ENCODE results near the gene SZRD1. TPM values are rescaled to one million over a fixed set of nuclear protein-coding genes. Genes with fewer than 3 reads are reported as not detected.

The SZRD1 gene
- total and polyA plus RNA-seq, 9 of the 15 experiments (the other 6 are each of a cell fraction or from before 2014, with no cell fraction given), result 3.9 to 149 (median 82.5) TPM

- peak; percentile 64 for TF ChIP-seq ZNF384 (IDR thresholded peaks at IDR 0.05; ENCODE audit: low read depth, low read length)
- TF ChIP-seq PHB2 (IDR thresholded peaks at IDR 0.05; ENCODE audit: low read depth), result 0 out of 2 replicates have a peak, but pooled peaks have one; percentile 25
- TF ChIP-seq NCOA4 (IDR thresholded peaks at IDR 0.05; ENCODE audit: partially characterized antibody), result no peak
- TF ChIP-seq NONO (IDR thresholded peaks at IDR 0.05; ENCODE audit: low read depth in 2 of 2, low read length in 1 of 2), result peak in 1 of 2 experiments; percentile 80; a peak in 1 of 4 replicates
- no peak for TF ChIP-seq HNRNPK (IDR thresholded peaks at IDR 0.05; ENCODE audit: low read depth, low read length, poor library complexity, severe bottlenecking)
- peak; percentile 95 for TF ChIP-seq GABPA (tag; conservative IDR thresholded peaks at IDR 0.05; ENCODE audit: low read depth)
- no peak for TF ChIP-seq KDM1A (IDR thresholded peaks at IDR 0.05)
- peak; percentile 72; the same call in 1 of the 2 replicates for TF ChIP-seq ZC3H4 (CRISPR knock-in tag; IDR thresholded peaks at IDR 0.05; ENCODE audit: borderline replicate concordance)
- peak; percentile 49 for TF ChIP-seq HNRNPLL (IDR thresholded peaks at IDR 0.05; ENCODE audit: low read depth, low read length, poor library complexity, severe bottlenecking)
- TF ChIP-seq CC2D1A (IDR thresholded peaks at IDR 0.05), result peak; percentile 84
- no peak for TF ChIP-seq IFI16 (CRISPR knock-in tag; IDR thresholded peaks at IDR 0.05)
- peak; percentile 27 for TF ChIP-seq MEIS2 (IDR thresholded peaks at IDR 0.05; ENCODE audit: partially characterized antibody)
- no peak for TF ChIP-seq CREBBP (IDR thresholded peaks at IDR 0.05; ENCODE audit: low read depth, low read length)
- 0 out of 2 replicates have a peak, but pooled peaks have one; percentile 39 for TF ChIP-seq MEF2D (tag; conservative IDR thresholded peaks at IDR 0.05; ENCODE audit: low read depth)
- peak; percentile 53 to 57 for TF ChIP-seq NRF1 (conservative IDR thresholded peaks at IDR 0.05 in 1 of 2, IDR thresholded peaks at IDR 0.05 in 1 of 2)
- TF ChIP-seq NR2C1 (IDR thresholded peaks at IDR 0.05), result peak; percentile 69; the same call in 1 of the 2 replicates
- TF ChIP-seq NR2C1 (tag; IDR thresholded peaks at IDR 0.05), result peak; percentile 65
- peak; percentile 88 for TF ChIP-seq USF1 (CRISPR knock-in tag; IDR thresholded peaks at IDR 0.05)
- peak; percentile 82 for TF ChIP-seq TAF7 (tag; IDR thresholded peaks at IDR 0.05)
- TF ChIP-seq ILF3 (IDR thresholded peaks at IDR 0.05; ENCODE audit: borderline replicate concordance), result no peak; the same call in 1 of the 2 replicates
- no peak for TF ChIP-seq ZNF23 (CRISPR knock-in tag; IDR thresholded peaks at IDR 0.05)
- 0 out of 2 replicates have a peak, but pooled peaks have one; percentile 15 for TF ChIP-seq RFX5 (IDR thresholded peaks at IDR 0.05; ENCODE audit: low read depth, low read length)
- no peak for TF ChIP-seq SNRNP70 (optimal IDR thresholded peaks at IDR 0.05; ENCODE audit: low read depth, low read length)
- no peak for TF ChIP-seq ZNF696 (CRISPR knock-in tag; conservative IDR thresholded peaks at IDR 0.05)
- TF ChIP-seq STAG1 (CRISPR knock-in tag; IDR thresholded peaks at IDR 0.05; ENCODE audit: borderline replicate concordance), result peak; percentile 55; the same call in 1 of the 2 replicates
- TF ChIP-seq E2F8 (IDR thresholded peaks at IDR 0.05; ENCODE audit: low read depth, partially characterized antibody), result peak; percentile 81
Measured at GRCh38 chr1:16440470-16441281, 73.6 kb downstream of the SZRD1 start, which contains the start of gene NECAP2 (continued).
